Gastroesophageal sphincter (tissue), 3 donors: ENCODE measurements around the gene SFMBT2.

Experiments
- CTCF ChIP-seq, 4 experiments: fragments of 200-600 bp in 2 of 4; fragments of 450-650 bp in 2 of 4; sonication (generic) in 1 of 4; IDR thresholded peaks; one replicate each; pipeline ENCODE4 v1.5.1; 2017 to 2019; ENCODE audit warnings: antibody characterized with exemption in 4 of 4, mild to moderate bottlenecking in 2 of 4, moderate library complexity in 2 of 4
- EP300 ChIP-seq: sonication (generic); formaldehyde crosslinking; IDR thresholded peaks from one replicate; pipeline ENCODE4 v1.6.1; 2017; ENCODE audit warnings: antibody characterized with exemption, mild to moderate bottlenecking
- POLR2A ChIP-seq, 2 donors: fragments of 450-650 bp; IDR thresholded peaks; one replicate each; pipeline ENCODE4 v1.6.1; 2017; ENCODE audit warnings: antibody characterized with exemption in 2 of 2, mild to moderate bottlenecking in 2 of 2, moderate library complexity in 1 of 2
- POLR2AphosphoS5 ChIP-seq: sonication (generic); formaldehyde crosslinking; IDR thresholded peaks from one replicate; pipeline ENCODE4 v1.6.1; 2017; ENCODE audit warnings: antibody characterized with exemption

- TF ChIP-seq CTCF (IDR thresholded peaks at IDR 0.05) (peak in 1 of 4 experiments; percentile 11), POLR2AphosphoS5 (no peak), POLR2A (IDR thresholded peaks at IDR 0.05) (no peak), EP300 (no peak)
Measured at GRCh38 chr10:7301006-7301778, 109.6 kb downstream of the SFMBT2 start.
